Measurements from ENCODE around the gene NXPH3. TPM values are rescaled to one million over a fixed set of nuclear protein-coding genes. Genes with fewer than 3 reads are reported as not detected.
A peak's percentile ranks its signal among the peaks of the same experiment; 100 is the strongest.

The NXPH3 gene
- total and polyA plus RNA-seq, 2 of the 13 experiments (the other 11 are each of a cell fraction or from before 2014, with no cell fraction given), result 0.04 to 0.58 TPM

DNA sequence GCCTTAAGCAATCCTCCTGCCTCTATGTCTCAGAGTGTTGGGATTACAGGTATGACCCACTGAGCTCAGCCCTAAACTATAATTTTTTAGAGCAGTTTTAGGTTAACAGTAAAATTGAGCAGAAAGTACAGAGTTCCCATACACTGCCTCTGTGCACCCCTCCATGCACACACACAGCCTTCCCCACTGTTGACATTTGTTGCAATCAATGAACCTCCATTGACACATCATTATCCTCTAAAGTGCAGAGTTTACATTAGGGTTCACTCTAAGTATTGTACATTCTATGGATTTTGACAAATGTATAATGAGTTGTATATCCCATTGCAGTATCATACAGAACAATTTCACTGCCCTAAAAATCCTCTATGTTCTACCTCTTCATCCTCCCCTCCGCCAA lies 45.6 kb upstream of the NXPH3 start (continued):
- TF ChIP-seq, protein P1, sequence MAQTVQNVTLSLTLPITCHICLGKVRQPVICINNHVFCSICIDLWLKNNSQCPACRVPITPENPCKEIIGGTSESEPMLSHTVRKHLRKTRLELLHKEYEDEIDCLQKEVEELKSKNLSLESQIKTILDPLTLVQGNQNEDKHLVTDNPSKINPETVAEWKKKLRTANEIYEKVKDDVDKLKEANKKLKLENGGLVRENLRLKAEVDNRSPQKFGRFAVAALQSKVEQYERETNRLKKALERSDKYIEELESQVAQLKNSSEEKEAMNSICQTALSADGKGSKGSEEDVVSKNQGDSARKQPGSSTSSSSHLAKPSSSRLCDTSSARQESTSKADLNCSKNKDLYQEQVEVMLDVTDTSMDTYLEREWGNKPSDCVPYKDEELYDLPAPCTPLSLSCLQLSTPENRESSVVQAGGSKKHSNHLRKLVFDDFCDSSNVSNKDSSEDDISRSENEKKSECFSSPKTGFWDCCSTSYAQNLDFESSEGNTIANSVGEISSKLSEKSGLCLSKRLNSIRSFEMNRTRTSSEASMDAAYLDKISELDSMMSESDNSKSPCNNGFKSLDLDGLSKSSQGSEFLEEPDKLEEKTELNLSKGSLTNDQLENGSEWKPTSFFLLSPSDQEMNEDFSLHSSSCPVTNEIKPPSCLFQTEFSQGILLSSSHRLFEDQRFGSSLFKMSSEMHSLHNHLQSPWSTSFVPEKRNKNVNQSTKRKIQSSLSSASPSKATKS (CRISPR knock-in tag; IDR thresholded peaks at IDR 0.05), result no peak
- TF ChIP-seq KLF9 (CRISPR knock-in tag; IDR thresholded peaks at IDR 0.05; ENCODE audit: low read depth), result no peak
- TF ChIP-seq REXO4 (CRISPR knock-in tag; IDR thresholded peaks at IDR 0.05; ENCODE audit: borderline replicate concordance), result no peak
- TF ChIP-seq YEATS4 (CRISPR knock-in tag; IDR thresholded peaks at IDR 0.05; ENCODE audit: borderline replicate concordance), result no peak
- TF ChIP-seq HHEX (CRISPR knock-in tag; IDR thresholded peaks at IDR 0.05), result no peak
- no peak for TF ChIP-seq FOXP1 (IDR thresholded peaks at IDR 0.05)
- peak; percentile 42; the same call in 1 of the 2 replicates for TF ChIP-seq FOXP1 (CRISPR knock-in tag; IDR thresholded peaks at IDR 0.05)
- TF ChIP-seq NFE2L2 (IDR thresholded peaks at IDR 0.05; ENCODE audit: low read length), result no peak
- 0 out of 2 replicates have a peak, but pooled peaks have one; percentile 23 for TF ChIP-seq ZNF292 (CRISPR knock-in tag; IDR thresholded peaks at IDR 0.05; ENCODE audit: borderline replicate concordance, low read depth)
- TF ChIP-seq ZNF496 (CRISPR knock-in tag; IDR thresholded peaks at IDR 0.05; ENCODE audit: insufficient replicate concordance), result no peak
- TF ChIP-seq, protein P2, sequence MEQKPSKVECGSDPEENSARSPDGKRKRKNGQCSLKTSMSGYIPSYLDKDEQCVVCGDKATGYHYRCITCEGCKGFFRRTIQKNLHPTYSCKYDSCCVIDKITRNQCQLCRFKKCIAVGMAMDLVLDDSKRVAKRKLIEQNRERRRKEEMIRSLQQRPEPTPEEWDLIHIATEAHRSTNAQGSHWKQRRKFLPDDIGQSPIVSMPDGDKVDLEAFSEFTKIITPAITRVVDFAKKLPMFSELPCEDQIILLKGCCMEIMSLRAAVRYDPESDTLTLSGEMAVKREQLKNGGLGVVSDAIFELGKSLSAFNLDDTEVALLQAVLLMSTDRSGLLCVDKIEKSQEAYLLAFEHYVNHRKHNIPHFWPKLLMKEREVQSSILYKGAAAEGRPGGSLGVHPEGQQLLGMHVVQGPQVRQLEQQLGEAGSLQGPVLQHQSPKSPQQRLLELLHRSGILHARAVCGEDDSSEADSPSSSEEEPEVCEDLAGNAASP (CRISPR knock-in tag; IDR thresholded peaks at IDR 0.05; ENCODE audit: borderline replicate concordance), result no peak
- TF ChIP-seq ZNF660 (CRISPR knock-in tag; IDR thresholded peaks at IDR 0.05; ENCODE audit: borderline replicate concordance, low read depth), result no peak
- TF ChIP-seq ZNF383 (CRISPR knock-in tag; IDR thresholded peaks at IDR 0.05; ENCODE audit: borderline replicate concordance), result no peak
- TF ChIP-seq, protein P3, sequence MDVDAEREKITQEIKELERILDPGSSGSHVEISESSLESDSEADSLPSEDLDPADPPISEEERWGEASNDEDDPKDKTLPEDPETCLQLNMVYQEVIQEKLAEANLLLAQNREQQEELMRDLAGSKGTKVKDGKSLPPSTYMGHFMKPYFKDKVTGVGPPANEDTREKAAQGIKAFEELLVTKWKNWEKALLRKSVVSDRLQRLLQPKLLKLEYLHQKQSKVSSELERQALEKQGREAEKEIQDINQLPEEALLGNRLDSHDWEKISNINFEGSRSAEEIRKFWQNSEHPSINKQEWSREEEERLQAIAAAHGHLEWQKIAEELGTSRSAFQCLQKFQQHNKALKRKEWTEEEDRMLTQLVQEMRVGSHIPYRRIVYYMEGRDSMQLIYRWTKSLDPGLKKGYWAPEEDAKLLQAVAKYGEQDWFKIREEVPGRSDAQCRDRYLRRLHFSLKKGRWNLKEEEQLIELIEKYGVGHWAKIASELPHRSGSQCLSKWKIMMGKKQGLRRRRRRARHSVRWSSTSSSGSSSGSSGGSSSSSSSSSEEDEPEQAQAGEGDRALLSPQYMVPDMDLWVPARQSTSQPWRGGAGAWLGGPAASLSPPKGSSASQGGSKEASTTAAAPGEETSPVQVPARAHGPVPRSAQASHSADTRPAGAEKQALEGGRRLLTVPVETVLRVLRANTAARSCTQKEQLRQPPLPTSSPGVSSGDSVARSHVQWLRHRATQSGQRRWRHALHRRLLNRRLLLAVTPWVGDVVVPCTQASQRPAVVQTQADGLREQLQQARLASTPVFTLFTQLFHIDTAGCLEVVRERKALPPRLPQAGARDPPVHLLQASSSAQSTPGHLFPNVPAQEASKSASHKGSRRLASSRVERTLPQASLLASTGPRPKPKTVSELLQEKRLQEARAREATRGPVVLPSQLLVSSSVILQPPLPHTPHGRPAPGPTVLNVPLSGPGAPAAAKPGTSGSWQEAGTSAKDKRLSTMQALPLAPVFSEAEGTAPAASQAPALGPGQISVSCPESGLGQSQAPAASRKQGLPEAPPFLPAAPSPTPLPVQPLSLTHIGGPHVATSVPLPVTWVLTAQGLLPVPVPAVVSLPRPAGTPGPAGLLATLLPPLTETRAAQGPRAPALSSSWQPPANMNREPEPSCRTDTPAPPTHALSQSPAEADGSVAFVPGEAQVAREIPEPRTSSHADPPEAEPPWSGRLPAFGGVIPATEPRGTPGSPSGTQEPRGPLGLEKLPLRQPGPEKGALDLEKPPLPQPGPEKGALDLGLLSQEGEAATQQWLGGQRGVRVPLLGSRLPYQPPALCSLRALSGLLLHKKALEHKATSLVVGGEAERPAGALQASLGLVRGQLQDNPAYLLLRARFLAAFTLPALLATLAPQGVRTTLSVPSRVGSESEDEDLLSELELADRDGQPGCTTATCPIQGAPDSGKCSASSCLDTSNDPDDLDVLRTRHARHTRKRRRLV (CRISPR knock-in tag; IDR thresholded peaks at IDR 0.05), result no peak
- no peak for TF ChIP-seq RBM22 (optimal IDR thresholded peaks at IDR 0.05; ENCODE audit: low read length)
- TF ChIP-seq MEIS2 (CRISPR knock-in tag; IDR thresholded peaks at IDR 0.05), result no peak
- TF ChIP-seq, protein P4, sequence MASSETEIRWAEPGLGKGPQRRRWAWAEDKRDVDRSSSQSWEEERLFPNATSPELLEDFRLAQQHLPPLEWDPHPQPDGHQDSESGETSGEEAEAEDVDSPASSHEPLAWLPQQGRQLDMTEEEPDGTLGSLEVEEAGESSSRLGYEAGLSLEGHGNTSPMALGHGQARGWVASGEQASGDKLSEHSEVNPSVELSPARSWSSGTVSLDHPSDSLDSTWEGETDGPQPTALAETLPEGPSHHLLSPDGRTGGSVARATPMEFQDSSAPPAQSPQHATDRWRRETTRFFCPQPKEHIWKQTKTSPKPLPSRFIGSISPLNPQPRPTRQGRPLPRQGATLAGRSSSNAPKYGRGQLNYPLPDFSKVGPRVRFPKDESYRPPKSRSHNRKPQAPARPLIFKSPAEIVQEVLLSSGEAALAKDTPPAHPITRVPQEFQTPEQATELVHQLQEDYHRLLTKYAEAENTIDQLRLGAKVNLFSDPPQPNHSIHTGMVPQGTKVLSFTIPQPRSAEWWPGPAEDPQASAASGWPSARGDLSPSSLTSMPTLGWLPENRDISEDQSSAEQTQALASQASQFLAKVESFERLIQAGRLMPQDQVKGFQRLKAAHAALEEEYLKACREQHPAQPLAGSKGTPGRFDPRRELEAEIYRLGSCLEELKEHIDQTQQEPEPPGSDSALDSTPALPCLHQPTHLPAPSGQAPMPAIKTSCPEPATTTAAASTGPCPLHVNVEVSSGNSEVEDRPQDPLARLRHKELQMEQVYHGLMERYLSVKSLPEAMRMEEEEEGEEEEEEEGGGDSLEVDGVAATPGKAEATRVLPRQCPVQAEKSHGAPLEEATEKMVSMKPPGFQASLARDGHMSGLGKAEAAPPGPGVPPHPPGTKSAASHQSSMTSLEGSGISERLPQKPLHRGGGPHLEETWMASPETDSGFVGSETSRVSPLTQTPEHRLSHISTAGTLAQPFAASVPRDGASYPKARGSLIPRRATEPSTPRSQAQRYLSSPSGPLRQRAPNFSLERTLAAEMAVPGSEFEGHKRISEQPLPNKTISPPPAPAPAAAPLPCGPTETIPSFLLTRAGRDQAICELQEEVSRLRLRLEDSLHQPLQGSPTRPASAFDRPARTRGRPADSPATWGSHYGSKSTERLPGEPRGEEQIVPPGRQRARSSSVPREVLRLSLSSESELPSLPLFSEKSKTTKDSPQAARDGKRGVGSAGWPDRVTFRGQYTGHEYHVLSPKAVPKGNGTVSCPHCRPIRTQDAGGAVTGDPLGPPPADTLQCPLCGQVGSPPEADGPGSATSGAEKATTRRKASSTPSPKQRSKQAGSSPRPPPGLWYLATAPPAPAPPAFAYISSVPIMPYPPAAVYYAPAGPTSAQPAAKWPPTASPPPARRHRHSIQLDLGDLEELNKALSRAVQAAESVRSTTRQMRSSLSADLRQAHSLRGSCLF (CRISPR knock-in tag; IDR thresholded peaks at IDR 0.05; ENCODE audit: borderline replicate concordance), result no peak
- no peak for TF ChIP-seq ZNF367 (CRISPR knock-in tag; IDR thresholded peaks at IDR 0.05; ENCODE audit: borderline replicate concordance)

Measured in HepG2 (cell line).